Lower leg skin (tissue), 3 donors: Measurements from ENCODE around the gene LGMN.

Experiments used
- CTCF ChIP-seq, 3 donors: fragments of 450-650 bp; IDR thresholded peaks; one replicate each; pipeline ENCODE4 v1.5.1; 2016; ENCODE audit warnings: antibody characterized with exemption in 3 of 3, mild to moderate bottlenecking in 3 of 3, moderate library complexity in 2 of 3
- POLR2A ChIP-seq, 2 donors: fragments of 450-650 bp; IDR thresholded peaks; one replicate each; pipeline ENCODE4 v1.6.1; 2016 to 2017; ENCODE audit warnings: antibody characterized with exemption in 2 of 2, mild to moderate bottlenecking in 1 of 2, moderate library complexity in 1 of 2

DNA sequence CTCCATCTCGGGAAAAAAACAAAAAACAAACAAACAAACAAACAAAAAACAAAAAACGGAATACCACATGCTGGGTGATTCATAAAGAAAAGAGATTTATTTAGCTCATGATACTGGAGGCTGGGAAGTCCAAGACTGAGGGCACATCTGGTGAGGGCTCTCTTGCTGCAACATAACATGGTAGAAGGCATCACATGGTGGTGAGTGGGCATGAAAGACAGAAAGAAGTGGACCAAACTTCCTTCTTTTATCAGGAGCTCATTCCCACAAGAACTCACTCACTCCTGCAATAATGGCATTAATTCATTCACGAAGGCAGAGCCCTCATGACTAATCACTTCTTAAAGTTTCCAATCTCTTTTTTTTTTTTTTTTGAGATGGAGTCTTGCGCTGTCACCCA, 8.0 kb upstream of the LGMN start:
- TF ChIP-seq CTCF (IDR thresholded peaks at IDR 0.05) (no peak), POLR2A (IDR thresholded peaks at IDR 0.05) (no peak)
